Measurements from ENCODE around the gene ZC3H7B.

ZC3H7B gene

GRCh38 chr22:41356430-41357028 lies 55.2 kb downstream of the ZC3H7B start:
- no peak for FAIRE-seq

- FAIRE-seq, result no peak
Observed at GRCh38 chr22:41357191-41357590, 55.9 kb downstream of the ZC3H7B start.

GRCh38 chr22:41358927-41359326 lies 57.6 kb downstream of the ZC3H7B start:
- FAIRE-seq, result no peak

- FAIRE-seq, result no peak
Observed at GRCh38 chr22:41359376-41359775, 58.1 kb downstream of the ZC3H7B start.

- FAIRE-seq, result no peak
Observed at GRCh38 chr22:41360126-41360525, 58.8 kb downstream of the ZC3H7B start.

GRCh38 chr22:41361716-41362310 lies 60.5 kb downstream of the ZC3H7B start:
- FAIRE-seq, result no peak

GRCh38 chr22:41362615-41363014 lies 61.3 kb downstream of the ZC3H7B start:
- FAIRE-seq, result no peak

- no peak for FAIRE-seq
Observed at GRCh38 chr22:41364233-41364632, 62.9 kb downstream of the ZC3H7B start.

GRCh38 chr22:41364955-41365354 lies 63.6 kb downstream of the ZC3H7B start:
- no peak for FAIRE-seq

- FAIRE-seq, result no peak
Observed at GRCh38 chr22:41365425-41365824, 64.1 kb downstream of the ZC3H7B start.

- FAIRE-seq, result no peak
Observed at GRCh38 chr22:41366323-41367029, 65.2 kb downstream of the ZC3H7B start.

- peak; percentile 4 for FAIRE-seq
Observed at GRCh38 chr22:41367039-41367679, 65.8 kb downstream of the ZC3H7B start.

GRCh38 chr22:41367680-41368542 lies 66.6 kb downstream of the ZC3H7B start:
- no peak for FAIRE-seq

GRCh38 chr22:41368543-41369423 lies 67.5 kb downstream of the ZC3H7B start:
- FAIRE-seq, result no peak

GRCh38 chr22:41369424-41369745 lies 68.1 kb downstream of the ZC3H7B start:
- no peak for FAIRE-seq

- FAIRE-seq, result no peak
Observed at GRCh38 chr22:41369837-41370236, 68.5 kb downstream of the ZC3H7B start.

- no peak for FAIRE-seq
Observed at GRCh38 chr22:41377846-41378245, 76.5 kb downstream of the ZC3H7B start.

GRCh38 chr22:41380993-41381328 lies 79.6 kb downstream of the ZC3H7B start:
- FAIRE-seq, result no peak

GRCh38 chr22:41381329-41382097 lies 80.2 kb downstream of the ZC3H7B start, which contains the start of gene TEF:
TEF (plus strand) TSS chr22:41381942; CDS start chr22:41382045, 103 bp downstream.
- FAIRE-seq, result peak; percentile 94

- FAIRE-seq, result no peak
Observed at GRCh38 chr22:41382098-41382578, 80.8 kb downstream of the ZC3H7B start.

GRCh38 chr22:41382610-41383009 lies 81.3 kb downstream of the ZC3H7B start:
- no peak for FAIRE-seq
